HEK293 (cell line): ENCODE data around the gene APOBEC3A.

Experiments
- CTCF ChIA-PET: fragments of 350-600 bp; formaldehyde crosslinking; extraction: SDS; loops from one replicate; lab custom pipeline; 2021; ENCODE audit warnings: antibody characterized with exemption; lab: Yijun Ruan, JAX
- POLR2A ChIA-PET: fragments of 300-600 bp; formaldehyde crosslinking; extraction: SDS; loops from one replicate; lab custom pipeline; 2020; ENCODE audit warnings: antibody characterized with exemption, inconsistent platforms; lab: Yijun Ruan, JAX
- H3K27ac ChIP-seq: fragments of 200-500 bp; sonication (Bioruptor generic); 2 replicates; pipeline ENCODE4 v1.5.1; 2014; ENCODE audit warnings: low read depth, low read length, control low read depth, inconsistent platforms; ENCODE audit errors: extremely low read depth
- H3K36me3 ChIP-seq, 2 experiments: fragments of 200-500 bp in 1 of 2; sonication (Bioruptor generic) in 1 of 2; 1 replicate in 1 of 2; 2 replicates in 1 of 2; pipeline ENCODE4 v1.5.1; 2014 to 2017; ENCODE audit warnings: inconsistent platforms in 2 of 2, low read length in 2 of 2; ENCODE audit not compliant: control insufficient read depth in 2 of 2, insufficient read depth in 1 of 2
- H3K4me1 ChIP-seq: fragments of 200-500 bp; sonication (Bioruptor generic); 2 replicates; pipeline ENCODE4 v1.5.1; 2014; ENCODE audit warnings: mild to moderate bottlenecking, low read length, inconsistent platforms; ENCODE audit not compliant: control insufficient read depth, insufficient read depth
- H3K4me3 ChIP-seq: 2 replicates; pipeline ENCODE4 v1.5.1; 2011; ENCODE audit warnings: low read depth, mild to moderate bottlenecking, control low read depth, low read length, moderate library complexity
- H3K9me3 ChIP-seq: fragments of 200-500 bp; sonication (Bioruptor generic); 2 replicates; pipeline ENCODE4 v1.5.1; 2014; ENCODE audit warnings: low read depth, low read length, inconsistent platforms; ENCODE audit not compliant: control insufficient read depth, insufficient read depth
- FEZF1 ChIP-seq: fragments of 450-650 bp; formaldehyde crosslinking; IDR thresholded peaks from 2 replicates; pipeline ENCODE4 v1.5.1; 2016; ENCODE audit warnings: missing biosample characterization, missing genetic modification characterization
- GLIS1 ChIP-seq: fragments of 450-650 bp; formaldehyde crosslinking; IDR thresholded peaks from 2 replicates; pipeline ENCODE4 v1.5.1; 2016; ENCODE audit warnings: missing biosample characterization, missing genetic modification characterization
- MZF1 ChIP-seq: fragments of 450-650 bp; formaldehyde crosslinking; IDR thresholded peaks from 2 replicates; pipeline ENCODE4 v1.5.1; 2017; ENCODE audit warnings: missing biosample characterization, missing genetic modification characterization, borderline replicate concordance
- SETDB1 ChIP-seq: IDR thresholded peaks from one replicate; pipeline ENCODE4 v1.6.1; 2017; ENCODE audit warnings: mild to moderate bottlenecking, low read length, moderate library complexity, mixed read lengths; ENCODE audit not compliant: insufficient read length
- SP7 ChIP-seq: fragments of 450-650 bp; formaldehyde crosslinking; IDR thresholded peaks from 2 replicates; pipeline ENCODE4 v1.5.1; 2016; ENCODE audit warnings: missing biosample characterization, missing genetic modification characterization
- WT1 ChIP-seq: fragments of 450-650 bp; formaldehyde crosslinking; IDR thresholded peaks from 2 replicates; pipeline ENCODE4 v1.5.1; 2016; ENCODE audit warnings: missing biosample characterization, missing genetic modification characterization
- ZFP69B ChIP-seq: fragments of 450-650 bp; formaldehyde crosslinking; IDR thresholded peaks from 2 replicates; pipeline ENCODE4 v1.5.1; 2016; ENCODE audit warnings: missing biosample characterization, missing genetic modification characterization
- ZIC2 ChIP-seq: fragments of 450-650 bp; formaldehyde crosslinking; IDR thresholded peaks from 2 replicates; pipeline ENCODE4 v1.5.1; 2016; ENCODE audit warnings: missing biosample characterization, missing genetic modification characterization
- ZNF112 ChIP-seq: fragments of 450-650 bp; formaldehyde crosslinking; IDR thresholded peaks from 2 replicates; pipeline ENCODE4 v1.5.0; 2017; ENCODE audit warnings: missing biosample characterization, missing genetic modification characterization
- ZNF132 ChIP-seq: fragments of 450-650 bp; formaldehyde crosslinking; IDR thresholded peaks from 2 replicates; pipeline ENCODE4 v1.5.1; 2017; ENCODE audit warnings: missing biosample characterization, missing genetic modification characterization, borderline replicate concordance
- ZNF138 ChIP-seq: fragments of 450-650 bp; formaldehyde crosslinking; IDR thresholded peaks from 2 replicates; pipeline ENCODE4 v1.5.1; 2016; ENCODE audit warnings: missing biosample characterization, missing genetic modification characterization, borderline replicate concordance
- ZNF23 ChIP-seq: fragments of 450-650 bp; formaldehyde crosslinking; IDR thresholded peaks from 2 replicates; pipeline ENCODE4 v1.5.1; 2016; ENCODE audit warnings: missing biosample characterization, missing genetic modification characterization, borderline replicate concordance
- ZNF266 ChIP-seq: fragments of 450-650 bp; formaldehyde crosslinking; IDR thresholded peaks from 2 replicates; pipeline ENCODE4 v1.5.1; 2016; ENCODE audit warnings: missing biosample characterization, missing genetic modification characterization, low read depth
- ZNF274 ChIP-seq, 2 experiments: fragments of 200-500 bp in 1 of 2; fragments of 450-650 bp in 1 of 2; sonication (Bioruptor generic) in 1 of 2; formaldehyde crosslinking in 1 of 2; IDR thresholded peaks; 2 replicates each; pipeline versions ENCODE4 v1.5.1 to v1.6.1; 2014 to 2016; ENCODE audit warnings: borderline replicate concordance in 1 of 2, inconsistent platforms in 1 of 2, low read length in 1 of 2, missing biosample characterization in 1 of 2, missing genetic modification characterization in 1 of 2
- ZNF311 ChIP-seq: fragments of 450-650 bp; formaldehyde crosslinking; IDR thresholded peaks from 2 replicates; pipeline ENCODE4 v1.5.1; 2017; ENCODE audit warnings: missing biosample characterization, missing genetic modification characterization, borderline replicate concordance
- ZNF366 ChIP-seq: fragments of 450-650 bp; formaldehyde crosslinking; conservative IDR thresholded peaks from 2 replicates; pipeline ENCODE4 v1.5.1; 2016; ENCODE audit warnings: missing biosample characterization, missing genetic modification characterization
- ZNF391 ChIP-seq: fragments of 450-650 bp; formaldehyde crosslinking; IDR thresholded peaks from 2 replicates; pipeline ENCODE4 v1.5.1; 2016; ENCODE audit warnings: low read depth, missing biosample characterization, missing genetic modification characterization, borderline replicate concordance
- ZNF394 ChIP-seq: fragments of 450-650 bp; formaldehyde crosslinking; IDR thresholded peaks from 2 replicates; pipeline ENCODE4 v1.5.1; 2016; ENCODE audit warnings: missing biosample characterization, missing genetic modification characterization, mild to moderate bottlenecking, moderate library complexity, borderline replicate concordance
- ZNF416 ChIP-seq: fragments of 450-650 bp; formaldehyde crosslinking; IDR thresholded peaks from 2 replicates; pipeline ENCODE4 v1.5.1; 2016; ENCODE audit warnings: missing biosample characterization, missing genetic modification characterization
- ZNF530 ChIP-seq: fragments of 450-650 bp; formaldehyde crosslinking; IDR thresholded peaks from 2 replicates; pipeline ENCODE4 v1.5.1; 2016; ENCODE audit warnings: low read depth, missing biosample characterization, missing genetic modification characterization
- ZNF549 ChIP-seq: fragments of 450-650 bp; IDR thresholded peaks from 2 replicates; pipeline ENCODE4 v1.5.1; 2018; ENCODE audit warnings: missing biosample characterization, missing genetic modification characterization, mild to moderate bottlenecking, inconsistent platforms, moderate library complexity
- ZNF561 ChIP-seq: fragments of 450-650 bp; IDR thresholded peaks from 2 replicates; pipeline ENCODE4 v1.5.1; 2018; ENCODE audit warnings: missing biosample characterization, missing genetic modification characterization, borderline replicate concordance
- ZNF600 ChIP-seq: fragments of 450-650 bp; formaldehyde crosslinking; IDR thresholded peaks from 2 replicates; pipeline ENCODE4 v1.5.1; 2016; ENCODE audit warnings: missing biosample characterization, missing genetic modification characterization
- ZNF76 ChIP-seq: fragments of 450-650 bp; formaldehyde crosslinking; IDR thresholded peaks from 2 replicates; pipeline ENCODE4; 2016; ENCODE audit warnings: low read depth, missing biosample characterization, missing genetic modification characterization, borderline replicate concordance
- TF ChIP-seq, protein P1 (sequence below): fragments of 450-650 bp; formaldehyde crosslinking; IDR thresholded peaks from 2 replicates; pipeline ENCODE4 v1.5.1; 2016; ENCODE audit warnings: missing biosample characterization, missing genetic modification characterization
- TF ChIP-seq, protein P2 (sequence below): fragments of 450-650 bp; formaldehyde crosslinking; optimal IDR thresholded peaks from 2 replicates; pipeline ENCODE3; 2016; ENCODE audit warnings: missing biosample characterization, mild to moderate bottlenecking, missing genetic modification characterization
- TF ChIP-seq, protein P3 (sequence below): fragments of 450-650 bp; formaldehyde crosslinking; IDR thresholded peaks from 2 replicates; pipeline ENCODE4 v1.5.1; 2016; ENCODE audit warnings: missing biosample characterization, missing genetic modification characterization, borderline replicate concordance
- TF ChIP-seq, protein P4 (sequence below): fragments of 450-650 bp; formaldehyde crosslinking; IDR thresholded peaks from 2 replicates; pipeline ENCODE4 v1.5.1; 2016; ENCODE audit warnings: missing biosample characterization, missing genetic modification characterization
- TF ChIP-seq, protein P5 (sequence below): fragments of 450-650 bp; formaldehyde crosslinking; IDR thresholded peaks from 2 replicates; pipeline ENCODE4 v1.5.1; 2017; ENCODE audit warnings: missing biosample characterization, missing genetic modification characterization

APOBEC3A gene

DNA sequence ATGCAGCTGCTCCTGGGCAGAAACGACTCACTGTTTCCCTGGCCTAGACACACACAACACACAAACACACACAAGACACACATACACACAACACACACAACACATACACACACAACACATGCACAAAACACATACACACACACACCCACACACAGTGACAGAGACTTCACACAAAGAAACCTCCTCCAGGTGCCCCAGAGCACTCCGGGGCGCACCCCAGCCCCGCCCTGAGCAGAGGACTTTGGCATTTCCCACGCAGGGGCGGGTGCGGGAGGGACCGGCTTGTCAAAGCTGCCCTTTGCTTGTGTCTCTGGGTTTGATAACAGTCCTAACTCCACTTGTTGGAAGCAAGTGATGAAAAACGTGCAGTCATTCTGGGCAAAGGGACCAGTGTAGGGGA lies 6.5 kb downstream of the APOBEC3A start (continued):
- TF ChIP-seq ZNF530 (tag by site-specific recombination): no peak
- TF ChIP-seq MZF1 (tag by site-specific recombination): no peak
- TF ChIP-seq ZNF311: no peak
- TF ChIP-seq SETDB1: no peak
- TF ChIP-seq SP7 (tag by site-specific recombination): no peak
- 0 out of 2 replicates have a peak, but pooled peaks have one; percentile 20 for TF ChIP-seq ZFP69B (tag by site-specific recombination)
- TF ChIP-seq ZNF561 (tag by site-specific recombination): no peak
- TF ChIP-seq ZIC2 (tag by site-specific recombination): no peak
- TF ChIP-seq ZNF416: no peak
- TF ChIP-seq ZNF600 (tag by site-specific recombination): no peak
- no peak for TF ChIP-seq ZNF23 (tag by site-specific recombination)
- no peak for TF ChIP-seq ZNF138 (tag by site-specific recombination)
- TF ChIP-seq ZNF266: no peak
- TF ChIP-seq, protein P1, sequence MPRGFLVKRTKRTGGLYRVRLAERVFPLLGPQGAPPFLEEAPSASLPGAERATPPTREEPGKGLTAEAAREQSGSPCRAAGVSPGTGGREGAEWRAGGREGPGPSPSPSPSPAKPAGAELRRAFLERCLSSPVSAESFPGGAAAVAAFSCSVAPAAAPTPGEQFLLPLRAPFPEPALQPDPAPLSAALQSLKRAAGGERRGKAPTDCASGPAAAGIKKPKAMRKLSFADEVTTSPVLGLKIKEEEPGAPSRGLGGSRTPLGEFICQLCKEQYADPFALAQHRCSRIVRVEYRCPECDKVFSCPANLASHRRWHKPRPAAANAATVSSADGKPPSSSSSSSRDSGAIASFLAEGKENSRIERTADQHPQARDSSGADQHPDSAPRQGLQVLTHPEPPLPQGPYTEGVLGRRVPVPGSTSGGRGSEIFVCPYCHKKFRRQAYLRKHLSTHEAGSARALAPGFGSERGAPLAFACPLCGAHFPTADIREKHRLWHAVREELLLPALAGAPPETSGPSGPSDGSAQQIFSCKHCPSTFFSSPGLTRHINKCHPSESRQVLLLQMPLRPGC (tag by site-specific recombination): no peak
- TF ChIP-seq ZNF76 (tag by site-specific recombination): no peak
- TF ChIP-seq, protein P2, sequence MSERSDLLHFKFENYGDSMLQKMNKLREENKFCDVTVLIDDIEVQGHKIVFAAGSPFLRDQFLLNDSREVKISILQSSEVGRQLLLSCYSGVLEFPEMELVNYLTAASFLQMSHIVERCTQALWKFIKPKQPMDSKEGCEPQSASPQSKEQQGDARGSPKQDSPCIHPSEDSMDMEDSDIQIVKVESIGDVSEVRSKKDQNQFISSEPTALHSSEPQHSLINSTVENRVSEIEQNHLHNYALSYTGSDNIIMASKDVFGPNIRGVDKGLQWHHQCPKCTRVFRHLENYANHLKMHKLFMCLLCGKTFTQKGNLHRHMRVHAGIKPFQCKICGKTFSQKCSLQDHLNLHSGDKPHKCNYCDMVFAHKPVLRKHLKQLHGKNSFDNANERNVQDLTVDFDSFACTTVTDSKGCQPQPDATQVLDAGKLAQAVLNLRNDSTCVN: no peak
- TF ChIP-seq ZNF132 (tag by site-specific recombination): no peak
- TF ChIP-seq, all 188 proteins: peak for 11

DNA sequence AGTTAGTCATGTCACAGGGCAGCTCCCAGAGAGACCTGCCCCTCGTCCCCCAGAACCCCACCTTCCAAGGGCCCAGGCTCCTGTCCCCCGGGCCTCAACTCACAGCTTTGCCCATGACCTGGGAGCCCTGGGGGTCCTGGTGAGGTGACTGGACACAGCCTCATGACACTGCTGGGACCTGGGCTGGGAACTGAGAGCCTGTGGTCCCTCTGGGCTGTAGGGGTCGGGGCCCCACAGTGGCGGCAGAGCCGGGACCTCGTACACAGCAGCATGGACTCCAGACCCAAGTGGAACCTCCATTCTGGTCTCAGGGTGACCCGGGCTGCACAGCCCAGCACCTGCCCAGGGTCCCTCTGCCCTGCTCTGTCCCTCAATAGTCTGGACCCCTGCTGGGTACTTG lies 6.9 kb downstream of the APOBEC3A start:
- Histone ChIP-seq H3K27ac (no peak overlapping the region), H3K4me3 (no peak overlapping the region), H3K36me3 (no peaks in the 10 kb centered on the region), H3K4me1 (no peaks in the 10 kb centered on the region), H3K9me3 (no peaks in the 10 kb centered on the region)
- POLR2A ChIA-PET: interaction anchor here (0.6 kb wide), 1 partner anchor 373 kb away, joined by 3 read pairs; no protein-coding TSS in a partner anchor
- CTCF ChIA-PET: interaction anchor here (1.3 kb wide), 1 partner anchor 9 kb away, joined by 6 read pairs; no protein-coding TSS in a partner anchor
- no peak for TF ChIP-seq ZNF366 (tag by site-specific recombination)
- TF ChIP-seq, protein P3, sequence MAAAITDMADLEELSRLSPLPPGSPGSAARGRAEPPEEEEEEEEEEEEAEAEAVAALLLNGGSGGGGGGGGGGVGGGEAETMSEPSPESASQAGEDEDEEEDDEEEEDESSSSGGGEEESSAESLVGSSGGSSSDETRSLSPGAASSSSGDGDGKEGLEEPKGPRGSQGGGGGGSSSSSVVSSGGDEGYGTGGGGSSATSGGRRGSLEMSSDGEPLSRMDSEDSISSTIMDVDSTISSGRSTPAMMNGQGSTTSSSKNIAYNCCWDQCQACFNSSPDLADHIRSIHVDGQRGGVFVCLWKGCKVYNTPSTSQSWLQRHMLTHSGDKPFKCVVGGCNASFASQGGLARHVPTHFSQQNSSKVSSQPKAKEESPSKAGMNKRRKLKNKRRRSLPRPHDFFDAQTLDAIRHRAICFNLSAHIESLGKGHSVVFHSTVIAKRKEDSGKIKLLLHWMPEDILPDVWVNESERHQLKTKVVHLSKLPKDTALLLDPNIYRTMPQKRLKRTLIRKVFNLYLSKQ: no peak
- TF ChIP-seq, protein P4, sequence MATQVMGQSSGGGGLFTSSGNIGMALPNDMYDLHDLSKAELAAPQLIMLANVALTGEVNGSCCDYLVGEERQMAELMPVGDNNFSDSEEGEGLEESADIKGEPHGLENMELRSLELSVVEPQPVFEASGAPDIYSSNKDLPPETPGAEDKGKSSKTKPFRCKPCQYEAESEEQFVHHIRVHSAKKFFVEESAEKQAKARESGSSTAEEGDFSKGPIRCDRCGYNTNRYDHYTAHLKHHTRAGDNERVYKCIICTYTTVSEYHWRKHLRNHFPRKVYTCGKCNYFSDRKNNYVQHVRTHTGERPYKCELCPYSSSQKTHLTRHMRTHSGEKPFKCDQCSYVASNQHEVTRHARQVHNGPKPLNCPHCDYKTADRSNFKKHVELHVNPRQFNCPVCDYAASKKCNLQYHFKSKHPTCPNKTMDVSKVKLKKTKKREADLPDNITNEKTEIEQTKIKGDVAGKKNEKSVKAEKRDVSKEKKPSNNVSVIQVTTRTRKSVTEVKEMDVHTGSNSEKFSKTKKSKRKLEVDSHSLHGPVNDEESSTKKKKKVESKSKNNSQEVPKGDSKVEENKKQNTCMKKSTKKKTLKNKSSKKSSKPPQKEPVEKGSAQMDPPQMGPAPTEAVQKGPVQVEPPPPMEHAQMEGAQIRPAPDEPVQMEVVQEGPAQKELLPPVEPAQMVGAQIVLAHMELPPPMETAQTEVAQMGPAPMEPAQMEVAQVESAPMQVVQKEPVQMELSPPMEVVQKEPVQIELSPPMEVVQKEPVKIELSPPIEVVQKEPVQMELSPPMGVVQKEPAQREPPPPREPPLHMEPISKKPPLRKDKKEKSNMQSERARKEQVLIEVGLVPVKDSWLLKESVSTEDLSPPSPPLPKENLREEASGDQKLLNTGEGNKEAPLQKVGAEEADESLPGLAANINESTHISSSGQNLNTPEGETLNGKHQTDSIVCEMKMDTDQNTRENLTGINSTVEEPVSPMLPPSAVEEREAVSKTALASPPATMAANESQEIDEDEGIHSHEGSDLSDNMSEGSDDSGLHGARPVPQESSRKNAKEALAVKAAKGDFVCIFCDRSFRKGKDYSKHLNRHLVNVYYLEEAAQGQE (tag by site-specific recombination): no peak
- TF ChIP-seq ZNF274 (IDR thresholded peaks at IDR 0.05; ENCODE audit: low read length): no peak
- no peak for TF ChIP-seq ZNF274 (tag by site-specific recombination; IDR thresholded peaks at IDR 0.05; ENCODE audit: borderline replicate concordance)
- no peak for TF ChIP-seq SP7 (tag by site-specific recombination)
- no peak for TF ChIP-seq ZNF394 (tag by site-specific recombination)
- no peak for TF ChIP-seq ZNF549 (tag by site-specific recombination)
- no peak for TF ChIP-seq FEZF1 (tag by site-specific recombination)
- no peak for TF ChIP-seq WT1
- TF ChIP-seq, protein P5, sequence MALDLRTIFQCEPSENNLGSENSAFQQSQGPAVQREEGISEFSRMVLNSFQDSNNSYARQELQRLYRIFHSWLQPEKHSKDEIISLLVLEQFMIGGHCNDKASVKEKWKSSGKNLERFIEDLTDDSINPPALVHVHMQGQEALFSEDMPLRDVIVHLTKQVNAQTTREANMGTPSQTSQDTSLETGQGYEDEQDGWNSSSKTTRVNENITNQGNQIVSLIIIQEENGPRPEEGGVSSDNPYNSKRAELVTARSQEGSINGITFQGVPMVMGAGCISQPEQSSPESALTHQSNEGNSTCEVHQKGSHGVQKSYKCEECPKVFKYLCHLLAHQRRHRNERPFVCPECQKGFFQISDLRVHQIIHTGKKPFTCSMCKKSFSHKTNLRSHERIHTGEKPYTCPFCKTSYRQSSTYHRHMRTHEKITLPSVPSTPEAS (tag by site-specific recombination): no peak
- no peak for TF ChIP-seq ZNF112 (tag by site-specific recombination)
- TF ChIP-seq GLIS1 (tag by site-specific recombination): no peak
- no peak for TF ChIP-seq ZNF391 (tag by site-specific recombination)
